KBM-7 (cell line): ENCODE data around the gene CDK19.

Experiments used
- DNase-seq: peaks from one replicate; pipeline ENCODE4 v3.0.0-alpha.2; 2015
- in situ Hi-C: fragments of 300-500 bp; cut with MboI; formaldehyde crosslinking; loops from 2 replicates; pipeline ENCODE4 v1.14.3; 2020; ENCODE audit warnings: low sequenced_read_pairs, low pct_unique_long_range_greater_than_20kb, mixed read lengths

Gene CDK19

DNA sequence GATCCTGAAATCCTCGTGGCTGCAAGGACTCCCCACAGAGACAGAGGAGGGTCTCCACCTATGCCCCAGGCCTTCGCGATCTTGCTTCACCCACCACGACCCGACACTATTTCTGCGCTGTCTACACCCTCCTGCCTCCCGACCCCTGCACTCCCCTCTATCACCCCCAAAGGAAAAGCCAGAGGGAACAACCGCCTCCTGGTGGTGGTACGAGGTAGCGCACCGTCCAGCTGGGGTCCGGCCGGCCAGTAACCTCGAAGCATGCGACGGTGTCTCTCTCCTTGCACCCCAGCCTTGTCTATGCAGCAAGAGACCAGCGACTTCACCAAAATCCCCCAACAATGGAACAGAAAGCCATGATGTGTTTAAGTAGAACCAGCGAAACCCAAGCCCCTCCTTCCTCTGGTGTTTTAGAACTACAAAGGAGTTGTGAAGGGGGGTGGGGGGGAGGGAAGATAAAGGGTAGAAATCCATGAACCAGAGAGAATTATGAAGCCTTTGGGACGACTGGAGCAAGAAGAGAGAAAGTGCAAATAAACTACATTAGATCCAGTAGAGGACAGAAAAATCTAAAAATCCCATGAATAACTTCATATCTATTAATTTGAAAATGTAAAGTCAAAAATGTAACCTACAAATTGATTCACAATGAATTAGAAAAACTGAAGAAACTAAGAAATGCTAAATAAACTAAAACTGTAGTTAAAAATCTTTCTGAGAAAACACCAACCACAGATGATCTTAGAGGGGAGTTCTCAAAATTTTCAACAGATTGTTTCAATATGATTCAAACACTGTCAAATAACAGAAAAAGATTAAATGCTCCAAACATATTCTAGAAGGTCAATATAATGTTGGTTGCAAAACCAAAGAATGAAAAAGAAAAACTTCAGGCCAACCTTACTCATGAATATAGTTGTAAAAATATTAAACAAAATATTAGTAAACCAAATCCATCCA, 168.0 kb downstream of the CDK19 start:
- in situ Hi-C loops, result no loop called here
- DNase-seq, result no peak

DNA sequence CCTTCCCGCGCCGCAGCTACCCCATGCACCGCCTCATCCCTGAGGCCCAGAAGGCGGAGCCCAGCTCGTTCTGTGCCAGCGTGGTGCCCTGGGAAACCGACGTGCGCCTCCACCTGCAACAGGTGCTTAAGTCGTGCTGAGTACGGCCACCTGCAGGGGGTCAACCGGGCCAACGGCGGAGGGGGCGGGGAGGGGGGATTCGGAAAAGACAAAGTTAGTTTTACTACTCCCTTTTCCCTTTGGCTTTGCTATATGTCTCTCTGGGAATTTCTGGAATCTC, 168.9 kb downstream of the CDK19 start:
- no peak for DNase-seq
- in situ Hi-C loops, result no loop called here

GRCh38 chr6:110645685-110646418, 169.4 kb downstream of the CDK19 start:
- in situ Hi-C loops, result no loop called here
- DNase-seq, result no peak

GRCh38 chr6:110643175-110643574, 172.1 kb downstream of the CDK19 start:
- in situ Hi-C loops, result no loop called here
- no peak for DNase-seq

GRCh38 chr6:110642711-110643110, 172.6 kb downstream of the CDK19 start:
- no peak for DNase-seq
- in situ Hi-C loops, result no loop called here

- in situ Hi-C loops, result no loop called here
- no peak for DNase-seq
Observed at GRCh38 chr6:110636781-110637180, 178.5 kb downstream of the CDK19 start.

GRCh38 chr6:110635096-110635495, 180.2 kb downstream of the CDK19 start:
- in situ Hi-C loops, result no loop called here
- DNase-seq, result no peak

- in situ Hi-C loops, result no loop called here
- no peak for DNase-seq
Observed at GRCh38 chr6:110633731-110634213, 181.5 kb downstream of the CDK19 start.

GRCh38 chr6:110629153-110629552, 186.1 kb downstream of the CDK19 start:
- in situ Hi-C loops, result no loop called here
- DNase-seq, result no peak

- no peak for DNase-seq
- in situ Hi-C loops, result no loop called here
Observed at GRCh38 chr6:110628330-110628729, 186.9 kb downstream of the CDK19 start.

DNA sequence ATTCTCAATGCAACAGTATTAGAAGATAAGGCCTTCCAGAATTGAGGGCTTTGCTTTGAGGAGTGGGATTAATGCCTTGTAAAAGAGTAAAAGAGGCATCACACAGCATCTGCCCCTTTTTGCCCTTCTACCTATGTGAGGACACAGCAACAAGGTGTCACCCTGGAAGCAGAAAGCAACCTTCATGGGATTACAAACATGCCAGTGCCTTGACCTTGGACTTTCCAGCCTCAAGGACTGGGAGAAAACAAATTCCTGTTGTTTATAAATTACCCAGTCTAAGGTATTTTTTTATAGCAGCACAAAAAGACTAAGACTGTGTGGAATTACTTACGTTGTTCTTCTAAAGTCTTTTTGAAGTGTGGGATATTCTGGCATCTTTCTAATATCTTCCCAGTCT, 188.8 kb downstream of the CDK19 start:
- no peak for DNase-seq
- in situ Hi-C loops, result no loop called here

DNA sequence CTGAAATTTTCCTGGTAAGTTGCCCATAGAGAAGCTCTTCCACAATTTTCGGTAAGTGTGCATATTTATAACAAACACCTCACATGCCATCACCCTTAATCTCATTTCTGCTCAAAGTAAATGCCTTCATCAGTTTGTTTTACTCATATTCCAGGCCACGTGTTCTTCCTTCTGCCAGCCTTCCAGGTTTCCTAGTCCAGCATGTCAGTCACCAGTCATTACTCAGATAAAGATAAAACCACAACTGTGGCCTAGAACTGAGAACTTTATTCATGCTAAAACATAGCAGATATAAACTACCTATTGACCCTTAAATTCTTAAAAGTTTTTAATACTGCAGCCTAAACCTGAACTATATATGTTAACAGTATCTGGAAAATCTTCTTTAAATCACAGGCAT, 189.4 kb downstream of the CDK19 start:
- in situ Hi-C loops, result no loop called here

GRCh38 chr6:110622912-110623578, 192.2 kb downstream of the CDK19 start:
- in situ Hi-C loops, result no loop called here
- no peak for DNase-seq

More for the DNA sequence above, 189.4 kb downstream of the CDK19 start:
- DNase-seq, result no peak

DNA sequence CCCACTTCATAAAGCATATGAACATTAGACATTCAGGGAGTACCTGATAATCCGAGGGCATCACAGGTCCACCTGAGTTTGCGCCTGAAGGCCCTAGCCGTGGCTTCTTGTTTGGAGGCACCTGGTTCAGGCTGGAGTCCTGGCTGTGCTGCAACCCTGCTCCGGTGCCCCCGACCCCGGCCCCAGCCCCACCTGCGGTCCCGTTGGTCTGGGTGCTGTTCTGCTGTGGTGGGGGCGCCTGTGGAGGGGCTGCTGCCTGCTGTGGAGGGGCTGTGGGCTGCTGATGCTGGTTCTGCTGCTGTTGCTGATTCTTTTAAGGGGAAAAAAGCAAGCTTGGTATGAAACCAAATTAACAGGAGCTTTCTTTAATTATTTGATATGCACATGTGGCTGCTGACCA, 194.2 kb downstream of the CDK19 start:
- in situ Hi-C loops, result no loop called here
- DNase-seq, result no peak

DNA sequence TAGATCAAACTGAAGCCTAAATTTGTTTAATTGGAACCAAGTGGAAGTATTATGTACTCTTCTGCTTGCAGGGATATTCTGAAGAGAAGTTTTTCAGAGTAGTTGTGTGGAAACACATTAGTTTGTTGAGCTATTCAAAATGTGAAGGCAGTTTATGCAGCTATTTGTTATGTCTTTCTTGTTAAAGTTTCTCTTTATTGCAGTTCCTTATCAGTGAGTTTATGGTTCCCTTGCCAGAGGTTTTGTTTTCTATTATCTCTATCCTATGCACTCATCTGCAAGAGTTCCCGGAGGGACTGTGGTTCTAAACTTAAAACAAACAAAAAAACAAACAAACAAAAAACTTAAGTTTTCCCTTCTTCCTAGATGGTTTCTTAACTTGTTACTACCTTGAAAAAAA, 195.2 kb downstream of the CDK19 start:
- no peak for DNase-seq
- in situ Hi-C loops, result no loop called here

GRCh38 chr6:110619275-110619908, 195.9 kb downstream of the CDK19 start:
- no peak for DNase-seq
- in situ Hi-C loops, result no loop called here

- in situ Hi-C loops, result no loop called here
- peak; percentile 25 for DNase-seq
Observed at GRCh38 chr6:110618591-110619267, 196.5 kb downstream of the CDK19 start.

- DNase-seq, result no peak
- in situ Hi-C loops, result no loop called here
Observed at GRCh38 chr6:110617057-110617456, 198.2 kb downstream of the CDK19 start.

- DNase-seq, result no peak
- in situ Hi-C loops, result no loop called here
Observed at GRCh38 chr6:110615722-110616121, 199.5 kb downstream of the CDK19 start.
